Stimulated activated CD8-positive, alpha-beta memory T cell treated with anti-CD3 and anti-CD28 coated beads, Interleukin-4, amount 100 ng/mL, for 4 hours (primary cell): ENCODE data around the gene PLAC8.
"Not testable (repeated sequence)": the region's sequence is repeated elsewhere in the genome, so short reads cannot be mapped to it uniquely, and the experiment has no call there.

Source experiments
- DNase-seq, 2 donors: peaks; one replicate each; pipeline ENCODE4 v3.0.0-alpha.2; 2020; ENCODE audit warnings: low read depth in 2 of 2, low spot score in 1 of 2

Gene PLAC8

GRCh38 chr4:83074086-83074704, 40.3 kb downstream of the PLAC8 start:
- DNase-seq, result peak; percentile 18 to 20

GRCh38 chr4:83071116-83071515, 43.4 kb downstream of the PLAC8 start:
- no peak for DNase-seq

DNA sequence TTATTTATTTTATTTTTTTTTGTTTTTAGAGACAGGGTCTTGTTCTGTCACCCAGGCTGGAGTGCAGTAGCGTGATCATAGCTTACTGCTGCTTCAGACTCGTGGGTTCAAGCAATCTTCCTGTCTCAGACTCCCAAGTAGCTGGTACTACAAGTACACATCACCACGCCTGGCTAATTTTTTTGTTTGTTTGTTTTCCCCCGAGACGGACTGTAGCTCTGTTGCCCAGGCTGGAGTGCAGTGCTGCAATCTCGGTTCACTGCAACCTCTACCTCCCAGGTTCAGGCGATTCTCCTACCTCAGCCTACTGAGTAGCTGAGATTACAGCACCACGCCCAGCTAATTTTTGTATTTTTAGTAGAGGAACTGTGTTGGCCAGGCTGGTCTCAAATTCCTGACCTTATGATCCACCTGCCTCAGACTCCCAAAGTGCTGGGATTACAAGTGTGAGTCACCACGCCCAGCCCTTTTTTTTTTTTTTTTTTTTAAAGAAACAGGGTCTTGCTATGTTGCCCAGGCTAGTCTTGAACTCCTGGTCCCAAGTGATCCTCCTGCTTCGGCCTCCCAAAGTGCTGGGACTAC, 47.4 kb downstream of the PLAC8 start:
- DNase-seq, result no peak

DNA sequence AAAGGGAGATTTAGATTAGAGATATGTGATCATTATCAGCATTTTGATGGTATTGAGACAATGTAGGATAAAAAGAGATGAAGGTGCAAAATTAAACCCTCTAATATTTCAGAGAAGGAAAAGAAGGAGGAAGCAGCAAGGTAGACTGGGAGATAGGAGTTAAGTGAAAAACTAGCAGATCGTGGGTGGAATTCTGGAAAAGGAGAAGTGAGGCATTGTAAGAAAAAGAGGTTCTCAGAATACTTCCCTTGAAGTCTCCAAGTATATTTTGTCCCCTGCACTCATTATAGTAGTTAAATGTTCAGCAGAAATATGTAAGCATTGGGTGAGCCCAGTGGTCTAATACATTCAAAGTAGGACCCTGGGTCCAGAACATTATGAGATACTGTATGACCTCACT, 49.3 kb downstream of the PLAC8 start:
- DNase-seq, result no peak

DNA sequence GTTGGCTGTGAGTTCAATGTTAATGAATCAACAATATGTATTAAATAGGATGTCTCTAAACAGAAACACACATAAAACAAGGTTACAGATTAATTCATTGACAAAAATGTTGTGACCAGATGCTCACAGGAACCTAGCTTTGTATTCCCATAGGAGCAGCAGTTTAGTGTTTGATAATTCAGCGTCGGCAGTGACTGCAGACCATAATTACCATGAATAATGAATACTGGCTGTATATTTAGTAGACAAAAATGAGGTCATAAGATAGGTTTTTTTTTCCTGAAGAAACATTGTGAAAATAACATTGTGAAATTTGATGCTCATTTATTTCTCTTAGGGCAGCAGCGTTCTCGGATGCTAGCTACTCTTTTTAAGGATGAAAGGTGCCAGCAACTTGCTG, 51.8 kb downstream of the PLAC8 start:
- no peak for DNase-seq

DNA sequence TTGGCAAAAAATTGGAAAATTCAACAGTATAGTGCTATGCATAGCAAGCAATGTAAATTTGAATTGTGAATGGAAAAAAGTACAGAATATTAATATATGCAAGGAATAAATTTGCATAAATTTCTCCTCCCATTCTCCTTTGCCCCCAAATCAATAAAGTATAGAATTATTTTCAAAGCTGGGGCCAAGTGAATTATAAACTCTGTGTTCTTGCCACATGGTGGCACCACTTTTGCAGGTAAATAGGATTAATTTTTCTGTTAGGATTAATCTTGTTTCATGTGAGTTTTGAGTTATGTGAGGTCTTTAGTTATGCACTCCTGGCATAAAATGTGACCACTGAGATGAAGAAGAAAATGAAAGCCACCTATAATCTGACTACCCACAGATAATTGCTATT, 59.6 kb downstream of the PLAC8 start:
- DNase-seq, result no peak

GRCh38 chr4:83048781-83049180, 65.7 kb downstream of the PLAC8 start:
- not testable (repeated sequence) for DNase-seq

DNA sequence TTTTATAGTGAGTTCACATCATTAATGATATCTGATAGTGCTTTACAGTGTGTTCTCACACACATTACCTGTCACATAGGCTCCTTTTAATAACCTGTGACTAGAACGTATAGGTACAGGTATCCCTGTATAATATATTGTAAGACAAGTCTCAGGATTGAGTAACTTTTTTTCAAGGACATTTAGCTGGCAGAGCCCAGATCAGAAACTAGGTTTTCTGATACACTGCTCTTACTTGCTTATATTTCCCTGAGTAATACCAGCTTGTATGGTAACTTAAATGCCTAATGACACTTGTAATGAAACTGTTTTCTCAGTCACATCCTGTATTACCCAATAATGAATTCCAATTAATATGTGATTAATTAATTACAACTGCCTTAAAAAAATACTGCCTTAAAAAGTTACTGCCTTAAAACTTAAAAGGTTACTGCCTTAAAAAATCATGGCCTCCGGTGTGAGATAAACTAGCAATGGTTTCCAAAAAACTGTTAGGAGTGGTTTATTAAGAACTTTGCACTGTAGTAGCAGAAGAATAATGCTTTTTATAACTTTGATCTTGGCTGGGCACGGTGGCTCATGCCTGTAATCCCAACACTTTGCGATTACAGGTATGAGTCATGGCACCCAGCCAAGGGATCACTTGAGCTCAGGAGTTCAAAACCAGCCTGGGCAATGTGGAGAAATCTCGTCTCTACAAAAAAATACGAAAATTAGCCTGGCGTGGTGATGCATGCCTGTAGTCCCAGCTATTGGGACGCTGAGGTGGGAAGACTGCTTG, 67.6 kb downstream of the PLAC8 start:
- no peak for DNase-seq

DNA sequence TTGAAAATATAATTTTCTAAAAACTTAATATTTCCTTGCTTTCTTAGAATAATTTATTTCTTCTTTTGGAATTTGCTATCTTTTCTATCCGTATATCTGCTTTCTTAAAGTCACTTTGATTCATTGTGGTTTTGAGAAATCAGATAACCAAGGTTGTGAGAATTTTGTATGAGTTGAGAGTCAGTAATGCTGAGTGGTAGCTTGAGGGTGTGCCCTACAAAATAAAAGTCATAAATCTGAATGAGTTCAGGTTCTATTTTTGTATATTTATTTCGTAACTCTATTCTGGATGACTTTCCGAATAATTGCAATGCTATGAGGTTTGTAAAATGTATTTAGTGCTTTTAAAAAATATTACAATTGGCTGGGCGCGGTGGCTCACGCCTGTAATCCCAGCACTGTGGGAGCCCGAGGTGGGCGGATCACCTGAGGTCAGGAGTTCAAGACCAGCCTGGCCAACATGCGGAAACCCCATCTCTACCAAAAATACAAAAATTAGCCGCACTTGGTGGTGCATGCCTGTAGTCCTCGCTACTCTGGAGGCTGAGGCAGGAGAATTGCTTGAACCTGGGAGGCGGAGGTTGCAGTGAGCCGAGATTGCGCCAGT, 70.6 kb downstream of the PLAC8 start:
- no peak for DNase-seq

GRCh38 chr4:83043157-83043556, 71.4 kb downstream of the PLAC8 start:
- not testable (repeated sequence) for DNase-seq

DNA sequence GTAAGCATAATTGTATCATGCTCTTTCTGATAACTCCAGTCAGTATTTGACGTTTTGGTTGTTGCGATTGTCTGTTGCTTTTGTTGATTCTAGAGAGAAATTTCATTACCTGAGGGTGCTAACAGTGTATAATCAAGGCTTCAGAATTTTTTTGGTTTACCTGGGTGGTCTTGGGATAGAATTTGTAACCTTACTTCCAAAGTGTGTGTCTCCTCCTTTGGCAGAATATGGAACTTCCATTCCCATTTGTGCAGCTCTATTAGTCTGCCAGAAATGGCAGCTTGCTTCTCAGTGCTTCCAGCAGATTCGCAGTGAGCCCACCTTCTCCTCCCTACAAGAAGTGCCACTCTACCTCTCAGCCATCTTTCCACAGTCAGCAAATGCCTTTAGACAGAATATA, 74.3 kb downstream of the PLAC8 start:
- no peak for DNase-seq
